AG10803 (cell line): Measurements from ENCODE around the gene SLC35E2B.
A peak's percentile ranks its signal among the peaks of the same experiment; 100 is the strongest.

ENCODE experiments used
- DNase-seq: peaks from one replicate; pipeline ENCODE4 v3.0.0; 2010; ENCODE audit warnings: low read depth
- H3K4me3 ChIP-seq: 2 replicates; pipeline ENCODE4 v1.5.1; 2011; ENCODE audit warnings: mild to moderate bottlenecking, low read length, control low read depth
- TF ChIP-seq, protein P1 (sequence below): conservative IDR thresholded peaks from 2 replicates; pipeline ENCODE4 v1.5.1; 2011; ENCODE audit warnings: mild to moderate bottlenecking, low read length, control low read depth, inconsistent platforms

The SLC35E2B gene

DNA sequence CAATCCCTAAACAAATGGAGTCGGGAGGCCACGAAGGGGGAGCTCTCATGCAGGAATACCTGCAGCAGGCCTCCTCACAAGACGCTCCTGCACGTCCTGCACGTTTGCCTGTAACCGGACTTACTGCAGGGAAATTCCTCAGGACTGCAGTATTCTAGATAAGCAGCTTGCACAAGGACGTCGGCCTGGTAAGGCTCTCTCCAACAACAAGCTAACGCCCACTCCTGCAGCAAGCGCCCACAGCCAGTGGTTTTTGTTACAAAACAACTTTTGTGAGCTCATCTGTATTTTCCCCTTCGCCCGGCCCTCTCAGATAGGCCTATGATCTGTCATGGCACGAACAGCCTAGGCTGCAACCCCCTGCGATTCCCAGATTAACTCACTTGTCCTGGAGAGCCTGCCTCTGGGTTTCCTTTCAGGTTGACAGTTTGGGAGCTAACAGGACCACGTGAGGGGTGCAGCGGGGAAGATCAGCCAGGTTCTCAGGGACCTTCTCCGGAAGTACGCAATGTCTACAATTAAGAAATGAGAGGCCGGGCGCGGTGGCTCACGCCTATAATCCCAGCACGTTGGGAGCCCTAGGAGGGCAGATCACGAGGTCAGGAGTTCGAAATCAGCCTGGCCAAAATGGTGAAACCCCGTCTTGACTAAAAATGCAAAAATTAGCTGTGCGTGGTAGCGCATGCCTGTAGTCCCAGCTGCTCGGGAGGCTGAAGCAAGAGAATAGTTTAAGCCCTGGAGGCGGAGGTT lies 78.2 kb downstream of the SLC35E2B start:
- H3K4me3 ChIP-seq = peak overlapping the region; percentile 97
- DNase-seq = peak; percentile 75
- TF ChIP-seq, protein P1, sequence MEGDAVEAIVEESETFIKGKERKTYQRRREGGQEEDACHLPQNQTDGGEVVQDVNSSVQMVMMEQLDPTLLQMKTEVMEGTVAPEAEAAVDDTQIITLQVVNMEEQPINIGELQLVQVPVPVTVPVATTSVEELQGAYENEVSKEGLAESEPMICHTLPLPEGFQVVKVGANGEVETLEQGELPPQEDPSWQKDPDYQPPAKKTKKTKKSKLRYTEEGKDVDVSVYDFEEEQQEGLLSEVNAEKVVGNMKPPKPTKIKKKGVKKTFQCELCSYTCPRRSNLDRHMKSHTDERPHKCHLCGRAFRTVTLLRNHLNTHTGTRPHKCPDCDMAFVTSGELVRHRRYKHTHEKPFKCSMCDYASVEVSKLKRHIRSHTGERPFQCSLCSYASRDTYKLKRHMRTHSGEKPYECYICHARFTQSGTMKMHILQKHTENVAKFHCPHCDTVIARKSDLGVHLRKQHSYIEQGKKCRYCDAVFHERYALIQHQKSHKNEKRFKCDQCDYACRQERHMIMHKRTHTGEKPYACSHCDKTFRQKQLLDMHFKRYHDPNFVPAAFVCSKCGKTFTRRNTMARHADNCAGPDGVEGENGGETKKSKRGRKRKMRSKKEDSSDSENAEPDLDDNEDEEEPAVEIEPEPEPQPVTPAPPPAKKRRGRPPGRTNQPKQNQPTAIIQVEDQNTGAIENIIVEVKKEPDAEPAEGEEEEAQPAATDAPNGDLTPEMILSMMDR = no peak

DNA sequence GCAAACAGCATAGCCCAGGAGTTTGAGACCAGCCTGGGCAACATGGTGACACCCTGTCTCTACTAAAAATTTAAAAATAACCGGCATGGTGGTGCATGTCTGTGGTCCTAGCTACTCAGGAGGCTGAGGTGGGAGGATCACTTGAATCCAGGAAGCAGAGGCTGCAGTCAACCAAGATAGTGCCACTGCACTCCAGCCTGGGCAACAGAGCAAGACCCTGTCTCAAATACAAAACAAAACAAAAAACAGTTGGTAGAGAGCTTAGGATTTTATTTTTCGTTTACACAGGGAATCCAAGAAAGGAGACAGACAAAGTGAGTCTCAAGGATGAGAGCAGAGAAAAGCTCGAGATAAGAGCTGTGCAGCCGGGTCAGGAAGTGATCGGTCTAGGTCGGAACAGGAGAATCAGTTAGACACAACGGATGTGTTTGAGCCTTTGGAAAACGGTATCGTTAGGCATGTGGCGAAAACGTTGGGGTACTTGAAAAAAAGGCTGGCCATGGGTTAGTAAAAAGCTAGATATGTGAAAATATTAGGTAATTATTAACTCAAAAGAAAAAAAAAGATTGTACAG lies 79.0 kb downstream of the SLC35E2B start:
- TF ChIP-seq, protein P1 = no peak
- DNase-seq = no peak
- H3K4me3 ChIP-seq = peak overlapping the region; percentile 97

DNA sequence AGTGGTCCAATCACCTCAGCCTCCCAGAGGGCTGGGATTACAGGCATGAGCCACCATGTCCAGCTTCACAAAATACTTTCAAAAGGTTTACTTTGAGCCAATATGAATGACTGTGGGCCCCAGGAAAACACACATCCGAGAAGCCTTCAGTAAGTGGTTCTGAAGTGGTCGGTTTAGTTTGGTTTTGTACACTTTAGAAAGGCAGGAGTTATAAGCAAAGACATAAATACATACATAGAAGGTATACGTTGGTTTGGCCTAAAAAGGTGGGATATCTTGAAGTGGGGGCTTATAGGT lies 80.5 kb downstream of the SLC35E2B start:
- H3K4me3 ChIP-seq = no peak overlapping the region
- TF ChIP-seq, protein P1 = no peak

GRCh38 chr1:1610796-1611195 lies 81.8 kb downstream of the SLC35E2B start:
- no peak for DNase-seq
- TF ChIP-seq, protein P1 = no peak
- H3K4me3 ChIP-seq = no peak overlapping the region

More for the DNA sequence above, 80.5 kb downstream of the SLC35E2B start:
- no peak for DNase-seq

- TF ChIP-seq, protein P1 = no peak
- DNase-seq = no peak
- no peak overlapping the region for H3K4me3 ChIP-seq
Measured at GRCh38 chr1:1609822-1610485, 82.6 kb downstream of the SLC35E2B start.
